PFSK-1 (cell line): ENCODE measurements around the gene IL13.

Experiments used
- FOXP2 ChIP-seq: optimal IDR thresholded peaks from 2 replicates; pipeline ENCODE3; 2011; ENCODE audit warnings: borderline replicate concordance, control low read depth, inconsistent platforms; ENCODE audit not compliant: insufficient read depth; ENCODE audit errors: extremely low read length, extremely low read depth
- POLR2AphosphoS5 ChIP-seq: IDR thresholded peaks from 2 replicates; pipeline ENCODE4 v1.6.1; 2012; ENCODE audit warnings: low read depth, mild to moderate bottlenecking, control low read depth, low read length, moderate library complexity
- REST ChIP-seq, 2 experiments: IDR thresholded peaks; 2 replicates each; pipeline versions ENCODE4 v1.6.1 to v1.8.0; 2011 to 2012; ENCODE audit warnings: low read depth in 2 of 2, low read length in 2 of 2, control low read depth in 1 of 2, inconsistent platforms in 1 of 2, mild to moderate bottlenecking in 1 of 2, moderate library complexity in 1 of 2; ENCODE audit not compliant: insufficient read depth in 1 of 2
- SIN3A ChIP-seq: IDR thresholded peaks from 2 replicates; pipeline ENCODE4 v1.6.1; 2012; ENCODE audit warnings: mild to moderate bottlenecking, low read length, moderate library complexity, borderline replicate concordance; ENCODE audit not compliant: insufficient read depth
- TAF1 ChIP-seq: IDR thresholded peaks from 2 replicates; pipeline ENCODE4 v1.6.1; 2012; ENCODE audit warnings: low read length, control low read depth, borderline replicate concordance; ENCODE audit not compliant: insufficient read depth

Gene IL13

DNA sequence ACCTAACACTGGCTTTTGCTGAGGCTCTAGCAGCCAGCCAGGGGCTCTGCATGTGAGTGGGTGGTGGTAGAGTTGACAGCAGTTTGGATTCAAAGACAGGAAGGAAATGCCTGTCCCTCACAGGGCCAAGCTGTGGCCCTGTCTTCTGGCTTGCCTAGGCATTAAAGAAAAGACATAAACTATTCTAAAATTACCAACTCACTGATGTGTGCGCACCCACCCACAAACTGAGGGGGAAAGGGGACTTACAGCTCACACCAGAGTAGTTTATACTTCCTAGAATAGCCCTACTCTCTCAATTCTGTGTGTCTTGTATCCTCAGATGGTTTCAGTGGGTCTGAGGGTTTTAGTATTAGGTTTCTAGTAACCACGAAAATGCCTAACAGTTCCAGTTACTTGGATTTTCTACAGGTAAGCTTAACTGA lies 18.3 kb upstream of the IL13 start:
- TF ChIP-seq POLR2AphosphoS5: no peak
- no peak for TF ChIP-seq TAF1
- no peak for TF ChIP-seq REST (IDR thresholded peaks at IDR 0.05; ENCODE audit: insufficient read depth in 1 of 2, low read depth in 2 of 2, low read length in 2 of 2)
- TF ChIP-seq FOXP2: no peak
- TF ChIP-seq SIN3A: no peak

DNA sequence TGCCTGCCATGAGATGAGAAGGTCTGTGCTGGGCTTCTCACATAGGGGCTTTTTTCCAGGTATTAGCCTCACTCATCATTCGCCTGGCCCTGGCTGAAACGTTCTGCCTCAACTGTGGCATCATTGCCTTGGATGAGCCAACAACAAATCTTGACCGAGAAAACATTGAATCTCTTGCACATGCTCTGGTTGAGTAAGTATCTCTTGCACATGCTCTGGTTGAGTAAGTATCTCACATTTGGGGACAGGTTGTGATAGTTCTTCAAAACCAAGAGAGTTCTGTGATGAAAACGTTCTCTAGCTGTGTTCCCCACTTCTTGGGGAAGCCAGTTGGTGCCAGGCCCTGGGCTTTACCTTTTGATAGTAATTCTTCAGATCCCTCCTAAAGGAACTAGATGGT lies 17.4 kb upstream of the IL13 start:
- no peak for TF ChIP-seq REST (IDR thresholded peaks at IDR 0.05; ENCODE audit: insufficient read depth in 1 of 2, low read depth in 2 of 2, low read length in 2 of 2)
- no peak for TF ChIP-seq FOXP2
- TF ChIP-seq SIN3A: no peak
- no peak for TF ChIP-seq POLR2AphosphoS5
- no peak for TF ChIP-seq TAF1

- TF ChIP-seq REST (IDR thresholded peaks at IDR 0.05; ENCODE audit: insufficient read depth in 1 of 2, low read depth in 2 of 2, low read length in 2 of 2) (no peak), FOXP2 (no peak), TAF1 (no peak), POLR2AphosphoS5 (no peak), SIN3A (no peak)
These were observed 16.7 kb upstream of the IL13 start for GRCh38 chr5:132641241-132641723.

GRCh38 chr5:132641841-132642240 lies 16.1 kb upstream of the IL13 start:
- TF ChIP-seq TAF1 (no peak), POLR2AphosphoS5 (no peak), SIN3A (no peak), REST (IDR thresholded peaks at IDR 0.05; ENCODE audit: insufficient read depth in 1 of 2, low read depth in 2 of 2, low read length in 2 of 2) (no peak)

DNA sequence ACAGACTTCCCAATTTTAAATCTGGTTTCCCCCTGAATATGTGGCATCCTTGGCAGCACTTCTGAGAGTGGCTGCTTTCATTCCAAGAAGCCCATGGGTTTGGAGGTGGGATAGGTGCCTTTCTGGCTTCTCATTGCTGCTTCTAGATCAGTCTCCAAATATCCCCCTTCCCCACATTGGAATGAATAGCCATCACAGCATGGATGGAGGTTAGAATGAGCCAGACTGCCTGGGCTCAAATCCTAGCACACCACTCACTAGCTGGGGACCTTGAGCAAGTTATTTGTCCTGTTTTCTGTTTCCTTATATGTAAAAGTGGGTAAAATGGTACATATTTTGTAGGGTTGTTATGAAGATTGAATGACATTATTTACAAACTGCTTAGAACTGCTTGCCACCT lies 13.8 kb upstream of the IL13 start:
- TF ChIP-seq REST (IDR thresholded peaks at IDR 0.05; ENCODE audit: insufficient read depth in 1 of 2, low read depth in 2 of 2, low read length in 2 of 2) (no peak), FOXP2 (no peak), SIN3A (no peak), TAF1 (no peak)
